ENCODE measurements around the gene ARHGAP26. TPM values are rescaled to one million over a fixed set of nuclear protein-coding genes. Genes with fewer than 3 reads are reported as not detected.

Gene ARHGAP26
- polyA plus RNA-seq, 3 donors: 26.5 to 56.8 (median 28.7) TPM

DNA sequence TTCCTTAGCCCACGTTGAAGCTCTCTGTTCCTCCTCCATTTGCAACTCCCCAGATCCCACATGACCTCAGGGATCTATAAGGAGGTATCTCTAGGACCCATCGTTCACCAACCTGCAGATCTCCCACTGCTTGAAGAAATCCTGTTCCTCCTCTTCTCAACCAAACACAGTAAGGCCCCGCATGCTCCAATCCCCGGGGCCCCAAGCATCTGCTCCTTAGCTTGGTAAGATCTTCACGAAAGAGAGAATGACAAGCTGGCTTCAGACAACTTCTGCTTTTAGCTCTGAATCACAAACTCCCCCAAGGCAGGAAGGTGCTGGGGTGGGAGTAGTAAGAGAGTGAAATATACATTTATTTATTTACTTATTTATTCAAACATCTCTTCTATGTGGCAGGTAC lies 33.0 kb upstream of the ARHGAP26 start:
- TF ChIP-seq CTCF (IDR thresholded peaks at IDR 0.05): no peak
- Mint-ChIP-seq H3K27ac (peak overlapping the region in 5 of 7 donors; percentile 19 to 78 (median 71)), H3K4me3 (peak overlapping the region in 1 of 2 donors; percentile 56), H3K27me3 (ENCODE audit: low read depth in 3 of 3) (peaks cover 0 to 3% (median 2%) of the 10 kb centered on the region in 3 donors), H3K4me1 (peaks cover 40% of the 10 kb centered on the region), H3K36me3 (peaks cover 0 to 4% of the 10 kb centered on the region in 2 donors), H3K9me3 (peaks cover 0 to 4% (median 0%) of the 10 kb centered on the region in 7 donors)
- Histone ChIP-seq H4K20me1 (ENCODE audit: insufficient read depth, low read length) (no peaks in the 10 kb centered on the region), H3K9me3 (replicated peaks in 1 of 2; ENCODE audit: control insufficient read depth in 1 of 2, insufficient read depth in 1 of 2, low read length in 2 of 2) (no peaks in the 10 kb centered on the region), H3K4me1 (ENCODE audit: control insufficient read depth in 1 of 2, insufficient read depth in 2 of 2, low read length in 2 of 2) (peaks cover 28 to 33% of the 10 kb centered on the region in 2 donors), H2AFZ (ENCODE audit: insufficient read depth, low read depth, low read length, poor library complexity, severe bottlenecking) (no peak overlapping the region), H3K27me3 (ENCODE audit: control insufficient read depth in 2 of 2, insufficient read depth in 2 of 2, low read length in 2 of 2) (no peaks in the 10 kb centered on the region), H3K79me2 (ENCODE audit: insufficient read depth, low read length) (no peaks in the 10 kb centered on the region), H3K4me3 (replicated peaks in 1 of 3; ENCODE audit: low read depth in 2 of 3, low read length in 3 of 3) (no peak overlapping the region), H3K4me2 (replicated peaks; ENCODE audit: extremely low read depth, low read length, poor library complexity, severe bottlenecking) (no peak overlapping the region), H3K36me3 (replicated peaks in 1 of 2; ENCODE audit: control insufficient read depth in 1 of 2, insufficient read depth in 2 of 2, low read length in 2 of 2) (no peaks in the 10 kb centered on the region), H3K9ac (ENCODE audit: insufficient read depth, low read length, poor library complexity, severe bottlenecking) (no peak overlapping the region), H3K27ac (ENCODE audit: low read depth in 1 of 2, low read length in 2 of 2) (no peak overlapping the region)
- intact Hi-C loops (cut with micrococcal nuclease): no loop called here
- WGBS (ENCODE audit: insufficient coverage): 30% methylated on average over 2 of the region's 5 CpGs
- DNase-seq: peak; percentile 58 to 76 (median 72)

DNA sequence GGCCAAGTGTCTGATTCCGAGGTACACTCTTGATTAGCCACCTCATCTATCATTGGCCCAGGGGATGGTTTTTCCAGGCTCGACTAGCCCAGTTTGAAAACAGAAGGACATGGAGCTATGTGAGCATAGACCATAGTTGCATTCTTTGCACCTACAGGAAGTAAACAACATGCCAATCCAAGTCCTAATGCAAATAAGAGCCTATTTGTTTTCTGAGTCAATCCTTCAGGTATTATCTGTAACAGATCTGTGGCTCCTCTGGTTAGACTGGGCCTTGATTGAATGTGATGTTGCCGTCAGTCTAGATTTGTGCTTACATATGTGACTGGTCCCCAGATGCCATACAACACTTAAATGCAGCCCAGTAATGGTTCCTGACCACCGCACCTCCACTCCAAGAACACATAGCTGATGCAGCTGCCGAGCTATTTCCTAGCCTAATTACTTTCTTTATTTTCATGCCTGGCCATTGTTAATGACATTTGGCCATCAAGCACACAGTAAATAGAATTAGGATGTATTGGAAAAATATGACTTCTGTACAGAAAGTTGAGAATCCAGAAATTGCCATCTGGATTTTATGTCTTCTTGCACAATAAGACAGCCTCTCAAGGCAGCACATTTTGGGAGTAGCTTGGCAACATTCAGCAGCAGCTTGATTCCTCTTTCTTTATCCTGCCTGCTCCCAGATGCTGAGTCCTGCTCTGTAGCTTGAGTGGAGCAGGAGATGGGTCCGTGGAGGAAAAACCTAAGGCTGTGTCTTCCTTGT lies 29.5 kb upstream of the ARHGAP26 start:
- Histone ChIP-seq H4K20me1 (ENCODE audit: insufficient read depth, low read length) (no peaks in the 10 kb centered on the region), H3K9me3 (replicated peaks in 1 of 2; ENCODE audit: control insufficient read depth in 1 of 2, insufficient read depth in 1 of 2, low read length in 2 of 2) (no peaks in the 10 kb centered on the region), H3K36me3 (replicated peaks in 1 of 2; ENCODE audit: control insufficient read depth in 1 of 2, insufficient read depth in 2 of 2, low read length in 2 of 2) (no peaks in the 10 kb centered on the region), H3K27me3 (ENCODE audit: control insufficient read depth in 2 of 2, insufficient read depth in 2 of 2, low read length in 2 of 2) (no peaks in the 10 kb centered on the region), H3K4me2 (replicated peaks; ENCODE audit: extremely low read depth, low read length, poor library complexity, severe bottlenecking) (no peak overlapping the region), H3K27ac (ENCODE audit: low read depth in 1 of 2, low read length in 2 of 2) (no peak overlapping the region), H3K4me3 (replicated peaks in 1 of 3; ENCODE audit: low read depth in 2 of 3, low read length in 3 of 3) (no peak overlapping the region), H3K4me1 (ENCODE audit: control insufficient read depth in 1 of 2, insufficient read depth in 2 of 2, low read length in 2 of 2) (peaks cover 12 to 18% of the 10 kb centered on the region in 2 donors), H3K9ac (ENCODE audit: insufficient read depth, low read length, poor library complexity, severe bottlenecking) (no peak overlapping the region), H2AFZ (ENCODE audit: insufficient read depth, low read depth, low read length, poor library complexity, severe bottlenecking) (no peak overlapping the region), H3K79me2 (ENCODE audit: insufficient read depth, low read length) (no peaks in the 10 kb centered on the region)
- intact Hi-C loops (cut with micrococcal nuclease): no loop called here
- no peak for TF ChIP-seq CTCF (IDR thresholded peaks at IDR 0.05)
- Mint-ChIP-seq H3K36me3 (peaks cover 0 to 4% of the 10 kb centered on the region in 2 donors), H3K27ac (no peak overlapping the region), H3K4me3 (no peak overlapping the region), H3K9me3 (peaks cover 0 to 4% (median 0%) of the 10 kb centered on the region in 7 donors), H3K4me1 (peaks cover 31% of the 10 kb centered on the region), H3K27me3 (ENCODE audit: low read depth in 3 of 3) (peaks cover 0 to 6% (median 1%) of the 10 kb centered on the region in 3 donors)
- 91% methylated on average over 4 of the region's 6 CpGs for whole genome bisulfite sequencing (ENCODE audit: insufficient coverage)
- no peak for DNase-seq
